ENCODE measurements around the gene PPT1. TPM values are rescaled to one million over a fixed set of nuclear protein-coding genes. Genes with fewer than 3 reads are reported as not detected.

The PPT1 gene
- polyA plus RNA-seq, 2 of the 4 experiments (the other 2 are of a cell fraction): 40.2 to 56.7 TPM

DNA sequence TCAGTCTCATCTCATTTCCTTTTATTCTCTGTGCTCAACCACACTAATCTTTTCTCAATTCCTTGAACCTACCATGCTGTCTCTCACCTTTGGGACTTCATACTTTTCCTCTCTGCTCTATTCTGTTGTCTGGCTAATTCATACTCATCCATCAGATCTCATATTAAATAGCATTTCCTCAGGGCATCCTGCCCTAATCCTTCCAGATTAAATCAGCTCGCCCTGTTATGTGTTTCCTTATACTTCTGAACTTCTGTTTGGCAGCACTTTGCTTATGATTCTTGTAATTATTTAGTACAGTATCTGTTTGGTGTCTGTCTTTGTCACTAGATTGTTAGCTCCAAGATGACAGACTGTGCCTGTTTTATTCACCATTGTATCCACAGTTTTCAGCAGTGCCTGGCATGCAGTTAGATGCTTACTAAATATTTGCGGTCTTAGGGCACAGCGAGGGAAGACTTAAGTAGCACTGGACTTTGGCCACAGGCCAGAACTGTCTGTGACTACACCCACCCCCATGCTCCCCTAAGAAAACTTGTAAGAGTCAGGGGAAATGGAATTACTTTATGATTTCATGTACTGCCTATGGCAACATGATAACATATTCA, 66.4 kb downstream of the PPT1 start:
- FAIRE-seq (no peak), DNase-seq (ENCODE audit: low read depth in 1 of 2, low spot score in 1 of 2) (no peak), ATAC-seq (no peak)
- POLR2A ChIA-PET: interaction anchor here (0.6 kb wide), 1 partner anchor 129 kb away, joined by 3 read pairs; the partner anchor contains the start of gene MYCL
- Histone ChIP-seq H3K27ac (no peak overlapping the region), H3K4me1 (no peaks in the 10 kb centered on the region), H3K4me3 (no peak overlapping the region), H3K9me3 (no peaks in the 10 kb centered on the region; the same call in 2 of the 3 replicates), H3K4me2 (no peak overlapping the region)
- TF ChIP-seq JUNB (IDR thresholded peaks at IDR 0.05): no peak
- TF ChIP-seq NFE2L2 (conservative IDR thresholded peaks at IDR 0.05; ENCODE audit: low read length): no peak
- no peak for TF ChIP-seq TFCP2L1 (CRISPR knock-in tag; IDR thresholded peaks at IDR 0.05)
- TF ChIP-seq RNF2 (IDR thresholded peaks at IDR 0.05; ENCODE audit: borderline replicate concordance, low read depth): no peak
- TF ChIP-seq POLR2AphosphoS2 (conservative IDR thresholded peaks at IDR 0.05; ENCODE audit: low read length): no peak
- TF ChIP-seq KDM1A (IDR thresholded peaks at IDR 0.05; ENCODE audit: low read depth): no peak
- WGBS (ENCODE audit: missing lambda C conversion rate): 60% methylated on average over 3 of the region's 3 CpGs
- CTCF ChIA-PET: interaction anchor here (2.3 to 10.2 kb wide), 3 partner anchors 10 to 213 kb away, joined by 12 to 121 read pairs (median 13); no protein-coding TSS in a partner anchor

DNA sequence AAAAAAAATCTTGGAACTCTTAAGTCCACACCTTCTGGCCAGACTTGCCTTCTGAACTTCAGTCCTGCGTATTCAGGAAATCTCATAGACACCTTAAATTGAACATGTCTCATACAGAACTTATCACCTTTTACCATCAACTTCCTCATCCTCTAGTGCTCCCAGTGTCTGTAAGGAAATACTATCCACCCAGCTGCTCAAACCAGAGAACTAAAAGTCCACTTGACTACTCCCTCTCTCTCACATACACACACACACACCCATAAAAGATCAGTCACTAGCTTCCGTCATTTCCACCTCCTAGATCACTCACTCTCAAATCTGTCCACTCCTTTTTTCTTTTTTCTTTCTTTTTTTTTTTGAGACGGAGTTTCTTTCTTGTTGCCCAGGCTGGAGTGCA, 67.4 kb downstream of the PPT1 start:
- TF ChIP-seq JUN (IDR thresholded peaks at IDR 0.05) (no peak), KDM1A (IDR thresholded peaks at IDR 0.05; ENCODE audit: low read depth) (no peak), FOXS1 (CRISPR knock-in tag; IDR thresholded peaks at IDR 0.05) (no peak), RARB (CRISPR knock-in tag; IDR thresholded peaks at IDR 0.05) (no peak), JUNB (IDR thresholded peaks at IDR 0.05) (no peak), EP300 (IDR thresholded peaks at IDR 0.05) (no peak), RCOR1 (IDR thresholded peaks at IDR 0.05; ENCODE audit: low read depth, low read length) (no peak), ZC3H11A (IDR thresholded peaks at IDR 0.05) (no peak), NPAS2 (CRISPR knock-in tag; IDR thresholded peaks at IDR 0.05; ENCODE audit: borderline replicate concordance) (no peak)
- TF ChIP-seq, protein P1, sequence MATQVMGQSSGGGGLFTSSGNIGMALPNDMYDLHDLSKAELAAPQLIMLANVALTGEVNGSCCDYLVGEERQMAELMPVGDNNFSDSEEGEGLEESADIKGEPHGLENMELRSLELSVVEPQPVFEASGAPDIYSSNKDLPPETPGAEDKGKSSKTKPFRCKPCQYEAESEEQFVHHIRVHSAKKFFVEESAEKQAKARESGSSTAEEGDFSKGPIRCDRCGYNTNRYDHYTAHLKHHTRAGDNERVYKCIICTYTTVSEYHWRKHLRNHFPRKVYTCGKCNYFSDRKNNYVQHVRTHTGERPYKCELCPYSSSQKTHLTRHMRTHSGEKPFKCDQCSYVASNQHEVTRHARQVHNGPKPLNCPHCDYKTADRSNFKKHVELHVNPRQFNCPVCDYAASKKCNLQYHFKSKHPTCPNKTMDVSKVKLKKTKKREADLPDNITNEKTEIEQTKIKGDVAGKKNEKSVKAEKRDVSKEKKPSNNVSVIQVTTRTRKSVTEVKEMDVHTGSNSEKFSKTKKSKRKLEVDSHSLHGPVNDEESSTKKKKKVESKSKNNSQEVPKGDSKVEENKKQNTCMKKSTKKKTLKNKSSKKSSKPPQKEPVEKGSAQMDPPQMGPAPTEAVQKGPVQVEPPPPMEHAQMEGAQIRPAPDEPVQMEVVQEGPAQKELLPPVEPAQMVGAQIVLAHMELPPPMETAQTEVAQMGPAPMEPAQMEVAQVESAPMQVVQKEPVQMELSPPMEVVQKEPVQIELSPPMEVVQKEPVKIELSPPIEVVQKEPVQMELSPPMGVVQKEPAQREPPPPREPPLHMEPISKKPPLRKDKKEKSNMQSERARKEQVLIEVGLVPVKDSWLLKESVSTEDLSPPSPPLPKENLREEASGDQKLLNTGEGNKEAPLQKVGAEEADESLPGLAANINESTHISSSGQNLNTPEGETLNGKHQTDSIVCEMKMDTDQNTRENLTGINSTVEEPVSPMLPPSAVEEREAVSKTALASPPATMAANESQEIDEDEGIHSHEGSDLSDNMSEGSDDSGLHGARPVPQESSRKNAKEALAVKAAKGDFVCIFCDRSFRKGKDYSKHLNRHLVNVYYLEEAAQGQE (IDR thresholded peaks at IDR 0.05): no peak
- TF ChIP-seq, protein P2, sequence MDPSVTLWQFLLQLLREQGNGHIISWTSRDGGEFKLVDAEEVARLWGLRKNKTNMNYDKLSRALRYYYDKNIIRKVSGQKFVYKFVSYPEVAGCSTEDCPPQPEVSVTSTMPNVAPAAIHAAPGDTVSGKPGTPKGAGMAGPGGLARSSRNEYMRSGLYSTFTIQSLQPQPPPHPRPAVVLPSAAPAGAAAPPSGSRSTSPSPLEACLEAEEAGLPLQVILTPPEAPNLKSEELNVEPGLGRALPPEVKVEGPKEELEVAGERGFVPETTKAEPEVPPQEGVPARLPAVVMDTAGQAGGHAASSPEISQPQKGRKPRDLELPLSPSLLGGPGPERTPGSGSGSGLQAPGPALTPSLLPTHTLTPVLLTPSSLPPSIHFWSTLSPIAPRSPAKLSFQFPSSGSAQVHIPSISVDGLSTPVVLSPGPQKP (IDR thresholded peaks at IDR 0.05; ENCODE audit: low read depth, low read length): no peak
- TF ChIP-seq, protein P3, sequence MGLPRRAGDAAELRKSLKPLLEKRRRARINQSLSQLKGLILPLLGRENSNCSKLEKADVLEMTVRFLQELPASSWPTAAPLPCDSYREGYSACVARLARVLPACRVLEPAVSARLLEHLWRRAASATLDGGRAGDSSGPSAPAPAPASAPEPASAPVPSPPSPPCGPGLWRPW (IDR thresholded peaks at IDR 0.05): no peak
- ATAC-seq (no peak), DNase-seq (ENCODE audit: low read depth in 1 of 2, low spot score in 1 of 2) (no peak), FAIRE-seq (no peak)
- POLR2A ChIA-PET: no interaction called here
- H3K9me3 ChIP-seq: no peaks in the 10 kb centered on the region; the same call in 2 of the 3 replicates
- no peaks in the 10 kb centered on the region for H3K4me1 ChIP-seq
- WGBS (ENCODE audit: missing lambda C conversion rate): 69% methylated on average over 3 of the region's 3 CpGs
- H3K27ac ChIP-seq: no peak overlapping the region
- no peak overlapping the region for H3K4me3 ChIP-seq
- H3K4me2 ChIP-seq: no peak overlapping the region
- CTCF ChIA-PET: interaction anchor here (0.6 to 10.2 kb wide), 5 partner anchors 56 to 352 kb away, joined by 4 to 121 read pairs (median 6); no protein-coding TSS in a partner anchor

DNA sequence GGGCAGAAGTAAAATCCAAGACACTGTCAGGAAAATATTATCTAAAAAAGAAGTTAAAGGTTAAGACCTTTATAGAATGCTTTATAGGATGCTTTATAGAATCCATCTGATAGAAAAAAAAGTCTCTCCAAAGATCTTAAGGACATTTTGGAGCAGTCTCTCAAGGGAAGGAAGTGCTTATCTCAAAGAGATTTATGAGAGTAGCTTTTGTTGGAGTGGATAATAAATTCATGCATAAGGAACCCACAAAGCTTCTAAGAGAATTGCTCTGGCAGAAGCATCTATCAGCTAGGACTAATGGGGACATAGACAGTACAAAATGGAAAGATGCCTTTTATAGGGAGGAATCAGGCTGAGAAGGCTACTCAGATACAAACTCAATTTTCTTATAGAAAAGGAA, 69.4 kb downstream of the PPT1 start:
- ChIA-PET POLR2A (no interaction called here), CTCF (interaction anchor here (2.5 to 10.2 kb wide), 2 partner anchors 54 to 107 kb away, joined by 6 to 121 read pairs; no protein-coding TSS in a partner anchor)
- FAIRE-seq: no peak
- TF ChIP-seq, protein P4, sequence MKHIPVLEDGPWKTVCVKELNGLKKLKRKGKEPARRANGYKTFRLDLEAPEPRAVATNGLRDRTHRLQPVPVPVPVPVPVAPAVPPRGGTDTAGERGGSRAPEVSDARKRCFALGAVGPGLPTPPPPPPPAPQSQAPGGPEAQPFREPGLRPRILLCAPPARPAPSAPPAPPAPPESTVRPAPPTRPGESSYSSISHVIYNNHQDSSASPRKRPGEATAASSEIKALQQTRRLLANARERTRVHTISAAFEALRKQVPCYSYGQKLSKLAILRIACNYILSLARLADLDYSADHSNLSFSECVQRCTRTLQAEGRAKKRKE (CRISPR knock-in tag; IDR thresholded peaks at IDR 0.05; ENCODE audit: low read depth): no peak
- TF ChIP-seq, protein P1 (IDR thresholded peaks at IDR 0.05): no peak
- TF ChIP-seq, protein P5, sequence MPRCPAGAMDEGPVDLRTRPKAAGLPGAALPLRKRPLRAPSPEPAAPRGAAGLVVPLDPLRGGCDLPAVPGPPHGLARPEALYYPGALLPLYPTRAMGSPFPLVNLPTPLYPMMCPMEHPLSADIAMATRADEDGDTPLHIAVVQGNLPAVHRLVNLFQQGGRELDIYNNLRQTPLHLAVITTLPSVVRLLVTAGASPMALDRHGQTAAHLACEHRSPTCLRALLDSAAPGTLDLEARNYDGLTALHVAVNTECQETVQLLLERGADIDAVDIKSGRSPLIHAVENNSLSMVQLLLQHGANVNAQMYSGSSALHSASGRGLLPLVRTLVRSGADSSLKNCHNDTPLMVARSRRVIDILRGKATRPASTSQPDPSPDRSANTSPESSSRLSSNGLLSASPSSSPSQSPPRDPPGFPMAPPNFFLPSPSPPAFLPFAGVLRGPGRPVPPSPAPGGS (IDR thresholded peaks at IDR 0.05): no peak
- TF ChIP-seq RCOR1 (IDR thresholded peaks at IDR 0.05; ENCODE audit: low read depth, low read length) (no peak), HOXA7 (CRISPR knock-in tag; IDR thresholded peaks at IDR 0.05) (no peak), KDM1A (IDR thresholded peaks at IDR 0.05; ENCODE audit: low read depth) (no peak), JUN (IDR thresholded peaks at IDR 0.05) (no peak), ZSCAN20 (CRISPR knock-in tag; IDR thresholded peaks at IDR 0.05) (no peak), SMC3 (IDR thresholded peaks at IDR 0.05) (no peak), NR3C1 (IDR thresholded peaks at IDR 0.05) (no peak), RARB (CRISPR knock-in tag; IDR thresholded peaks at IDR 0.05) (no peak)

More for the DNA sequence above, 69.4 kb downstream of the PPT1 start:
- Histone ChIP-seq H3K4me3 (no peak overlapping the region), H3K27ac (no peak overlapping the region), H3K4me1 (no peaks in the 10 kb centered on the region), H3K9me3 (peaks cover 10% of the 10 kb centered on the region), H3K4me2 (no peak overlapping the region)
- no peak for DNase-seq (ENCODE audit: low read depth in 1 of 2, low spot score in 1 of 2)
- no peak for ATAC-seq

All from A549 (cell line).